OCI-LY7 (cell line): ENCODE measurements around the gene ACSM3.

Source experiments
- CTCF ChIP-seq: fragments of 200-600 bp; sonication (generic); conservative IDR thresholded peaks from 2 replicates; pipeline ENCODE4 v1.5.1; 2014; ENCODE audit warnings: mild to moderate bottlenecking, antibody characterized with exemption, low read length, moderate library complexity, mixed read lengths
- EZH2phosphoT487 ChIP-seq: fragments of 200-600 bp; sonication (generic); IDR thresholded peaks from 2 replicates; pipeline ENCODE4 v1.6.1; 2018; ENCODE audit warnings: low read depth, borderline replicate concordance, mild to moderate bottlenecking, mixed run types, antibody characterized with exemption, low read length, moderate library complexity, mixed read lengths

DNA sequence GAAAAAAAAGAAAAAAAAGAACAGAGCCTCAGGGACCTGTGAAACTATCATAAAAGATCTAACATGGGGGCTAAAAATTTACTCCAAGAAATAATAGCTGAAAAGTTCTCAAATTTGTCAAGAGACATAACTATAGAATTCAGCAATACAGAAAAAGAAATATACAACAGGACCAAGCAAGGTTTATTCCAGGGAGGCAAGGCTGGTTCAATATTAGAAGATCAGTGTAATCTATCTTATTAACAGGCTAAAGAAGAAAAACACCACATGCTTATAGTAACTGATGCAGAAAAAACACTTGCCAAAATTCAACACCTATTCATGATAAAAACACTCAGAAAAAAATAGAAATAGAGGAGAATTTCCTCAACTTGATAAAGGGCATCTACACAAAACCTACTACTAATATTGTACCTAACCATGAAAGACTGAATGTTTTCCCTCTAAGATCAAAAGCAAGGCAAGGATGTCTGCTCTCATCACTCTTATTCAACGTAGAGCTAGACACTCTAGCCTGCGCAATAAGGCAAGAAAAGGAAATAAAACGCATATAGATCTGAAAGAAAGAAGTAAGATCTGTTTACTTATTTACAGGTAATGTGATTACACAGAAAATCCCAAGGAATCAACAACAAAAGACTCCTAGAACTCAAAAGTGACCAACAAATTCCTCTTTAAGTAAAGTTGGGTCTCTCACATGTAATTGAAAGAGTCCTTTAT lies 1.2 kb upstream of the ACSM3 start:
- TF ChIP-seq CTCF (no peak), EZH2phosphoT487 (no peak)
